ACHN (cell line): Measurements from ENCODE around the gene MBOAT2.

Experiments
- DNase-seq: peaks from one replicate; pipeline ENCODE4 v3.0.0-alpha.2; 2015
- in situ Hi-C: cut with HindIII; loops from 2 replicates; pipeline ENCODE4 v1.10.0; 2017; ENCODE audit warnings: low sequenced_read_pairs, low pct_ligation_motif_present, low pct_unique_long_range_greater_than_20kb

Gene MBOAT2

DNA sequence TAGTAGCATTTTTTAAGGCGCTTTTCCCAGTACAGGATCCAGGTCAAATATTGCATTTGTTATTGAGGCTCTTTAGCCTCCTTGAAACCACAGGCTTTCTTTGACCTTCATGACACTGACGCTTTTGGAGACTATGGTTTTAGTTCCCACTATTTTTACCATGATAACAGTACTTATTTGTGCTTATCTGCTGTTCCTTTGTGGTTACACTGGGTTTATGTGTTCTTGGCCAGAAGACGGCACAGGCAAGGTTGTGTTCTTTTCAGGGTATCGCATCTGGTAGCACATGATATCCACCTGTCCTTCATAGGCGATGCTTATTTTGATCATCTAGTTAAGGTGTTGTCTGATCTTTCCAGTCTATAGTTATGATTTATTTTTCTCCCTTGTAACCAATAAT lies 16.8 kb upstream of the MBOAT2 start:
- no peak for DNase-seq
- in situ Hi-C loops = no loop called here

DNA sequence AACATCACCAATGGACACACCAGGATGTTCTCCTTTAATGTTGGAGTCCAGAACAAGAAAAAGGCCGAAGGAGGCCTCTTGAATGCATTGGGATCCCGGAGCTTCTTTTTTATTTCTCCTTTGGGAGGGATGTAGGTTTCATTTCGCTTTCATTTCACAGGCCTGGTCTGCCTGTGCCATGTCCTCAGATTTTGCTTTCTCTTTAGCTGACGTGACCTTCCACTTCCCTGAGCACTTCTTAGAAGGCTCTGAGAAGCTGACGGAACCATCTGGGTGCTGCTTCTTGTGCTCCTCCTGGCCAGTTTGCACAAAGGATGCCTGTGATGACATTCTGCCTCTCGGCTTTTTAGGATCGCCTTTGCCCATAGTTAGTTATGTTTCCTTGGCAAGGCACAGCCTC lies 15.1 kb upstream of the MBOAT2 start:
- in situ Hi-C loops = no loop called here
- DNase-seq = no peak

DNA sequence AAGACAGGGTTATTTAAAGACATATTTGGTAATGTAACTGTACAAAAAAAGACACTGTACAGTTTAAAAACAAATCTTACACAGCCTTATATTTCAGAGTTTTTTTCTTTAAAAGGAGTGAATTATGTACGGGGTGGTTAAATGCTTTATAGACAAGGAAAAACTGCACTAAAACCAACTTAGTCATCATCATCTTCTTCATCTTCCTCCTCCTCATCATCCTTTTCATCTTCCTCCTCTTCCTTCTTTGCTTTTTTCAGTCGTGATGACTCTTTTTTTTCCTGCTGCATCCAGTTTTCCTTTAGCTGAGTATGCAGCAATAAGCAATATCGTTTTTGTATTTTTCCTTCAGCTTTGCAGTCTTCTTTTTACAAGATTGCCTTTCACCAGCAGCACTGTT lies 14.6 kb upstream of the MBOAT2 start:
- DNase-seq = no peak
- in situ Hi-C loops = no loop called here

DNA sequence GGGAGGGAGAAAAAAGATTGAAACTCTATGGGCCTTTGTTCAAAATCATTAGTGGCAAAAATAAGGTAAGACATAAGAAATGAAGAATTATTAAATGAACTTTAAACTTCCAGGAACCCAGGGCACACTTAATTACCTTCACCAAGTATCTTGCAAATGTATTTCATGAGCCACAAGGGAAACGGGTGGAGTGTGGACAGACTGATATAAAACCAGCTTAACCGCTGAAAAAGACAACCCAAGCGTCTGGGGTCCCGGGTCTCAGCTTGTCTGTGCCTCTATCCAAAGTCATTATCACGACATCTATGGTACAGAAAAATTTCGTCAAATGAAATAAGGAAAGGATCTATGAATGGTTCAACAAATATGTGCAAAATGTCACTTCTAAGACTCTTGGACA lies 13.9 kb upstream of the MBOAT2 start:
- in situ Hi-C loops = no loop called here
- no peak for DNase-seq

DNA sequence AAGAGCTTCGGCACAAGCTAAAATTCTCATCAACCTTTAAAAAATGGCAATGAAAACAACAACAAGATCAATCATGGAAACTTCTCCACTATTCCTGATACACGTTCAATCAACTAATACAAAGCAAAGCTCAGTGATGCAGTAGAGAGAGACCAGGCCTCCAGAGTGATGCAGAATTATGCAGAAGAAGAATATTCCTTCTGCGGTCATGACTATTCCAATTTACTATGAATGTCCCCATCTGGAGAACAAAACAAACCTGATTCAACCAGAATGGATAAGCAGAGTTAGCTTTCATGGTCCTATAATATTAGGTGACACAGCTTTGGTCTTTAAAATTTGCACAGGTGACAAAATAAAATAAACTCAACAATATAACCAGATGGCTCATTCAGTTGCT lies 12.5 kb upstream of the MBOAT2 start:
- no peak for DNase-seq
- in situ Hi-C loops = no loop called here

DNA sequence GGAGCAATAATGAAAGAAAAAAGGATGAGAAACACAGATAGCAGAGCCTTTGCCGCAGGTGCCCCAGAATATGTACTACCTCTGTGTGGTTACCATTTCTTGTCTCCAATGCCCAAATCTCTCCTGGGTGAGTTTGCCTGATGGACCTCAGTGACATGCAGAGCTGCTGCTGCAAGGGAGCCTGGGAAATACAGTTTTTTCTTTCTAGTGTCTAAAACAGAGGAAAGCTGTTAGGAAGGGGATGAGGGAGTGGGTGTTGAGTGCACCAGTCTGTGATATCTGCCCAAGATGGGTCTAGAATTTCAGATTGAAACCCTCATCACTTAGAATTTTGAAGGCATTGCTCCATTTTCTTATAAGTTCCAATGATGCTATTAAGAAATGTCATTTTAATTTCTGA lies 9.9 kb upstream of the MBOAT2 start:
- in situ Hi-C loops = no loop called here
- no peak for DNase-seq

DNA sequence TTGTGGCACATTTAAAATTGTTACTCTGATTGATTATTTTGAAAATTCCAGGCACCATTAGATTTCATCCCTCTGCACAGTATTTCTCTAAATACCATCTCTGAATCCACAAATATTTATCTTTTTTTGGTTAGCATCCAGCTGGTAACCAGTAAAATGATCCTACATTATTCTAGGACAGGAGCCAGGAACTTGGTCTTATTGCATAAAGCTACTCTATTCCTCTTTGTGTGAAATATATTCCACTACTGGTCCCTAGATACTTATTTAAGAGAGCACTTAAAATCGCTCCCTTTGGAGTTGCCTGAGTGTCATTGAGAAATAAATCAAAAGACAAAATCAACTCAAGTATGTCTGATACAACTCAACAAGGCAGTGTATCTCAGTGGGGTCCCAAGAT lies 7.4 kb upstream of the MBOAT2 start:
- no peak for DNase-seq
- in situ Hi-C loops = no loop called here

DNA sequence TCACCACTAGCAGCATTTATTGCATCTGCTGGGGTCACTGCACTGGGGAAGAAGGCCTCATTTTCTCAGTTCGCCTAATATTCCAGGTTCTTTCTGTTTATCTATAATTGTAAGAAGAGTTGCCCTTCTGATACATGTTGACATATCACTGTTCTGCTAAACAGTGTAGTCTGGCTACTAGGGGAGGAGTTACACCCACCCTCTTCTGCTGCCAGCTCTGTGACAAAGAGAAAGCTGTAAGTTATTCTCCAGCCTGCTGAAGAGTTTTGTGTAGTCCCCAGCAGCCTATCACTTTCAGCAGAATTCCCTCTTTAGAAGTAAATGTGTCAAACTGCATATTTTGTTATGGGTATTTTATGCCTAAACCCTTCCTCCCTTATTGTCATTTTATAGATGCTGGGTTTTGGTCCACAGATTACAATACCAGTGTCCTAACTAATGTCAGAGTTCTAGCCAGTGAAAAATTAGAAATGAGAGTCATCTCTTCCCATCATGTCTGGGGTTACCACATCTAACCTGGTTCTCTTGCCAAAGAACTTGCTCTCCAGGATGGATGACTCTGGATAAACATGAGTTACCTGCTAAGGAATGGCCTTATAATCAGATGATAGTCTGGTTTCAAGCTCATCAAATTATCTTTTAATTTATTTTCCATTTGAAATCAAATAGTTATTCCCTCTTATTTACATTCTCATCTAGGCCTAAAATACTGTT lies 5.6 kb upstream of the MBOAT2 start:
- DNase-seq = no peak
- in situ Hi-C loops = no loop called here

DNA sequence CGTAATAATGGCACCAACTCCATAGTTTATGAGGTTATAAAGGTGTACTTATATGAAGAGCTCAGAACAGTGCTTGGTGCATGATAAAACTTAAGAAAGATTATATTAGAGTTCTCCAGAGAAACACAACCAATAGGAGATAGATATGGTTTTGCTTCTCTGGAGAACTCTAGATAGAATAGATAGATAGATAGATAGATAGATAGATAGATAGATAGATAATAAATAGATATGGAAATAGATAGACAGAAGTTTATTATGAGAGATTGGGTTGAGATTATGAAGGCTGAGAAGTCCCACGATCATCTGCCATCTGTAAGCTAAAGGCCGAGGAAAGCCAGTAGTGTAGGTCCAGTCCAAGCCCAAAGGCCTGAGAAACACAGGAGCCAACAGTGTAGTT lies 2.9 kb upstream of the MBOAT2 start:
- no peak for DNase-seq
- in situ Hi-C loops = no loop called here

DNA sequence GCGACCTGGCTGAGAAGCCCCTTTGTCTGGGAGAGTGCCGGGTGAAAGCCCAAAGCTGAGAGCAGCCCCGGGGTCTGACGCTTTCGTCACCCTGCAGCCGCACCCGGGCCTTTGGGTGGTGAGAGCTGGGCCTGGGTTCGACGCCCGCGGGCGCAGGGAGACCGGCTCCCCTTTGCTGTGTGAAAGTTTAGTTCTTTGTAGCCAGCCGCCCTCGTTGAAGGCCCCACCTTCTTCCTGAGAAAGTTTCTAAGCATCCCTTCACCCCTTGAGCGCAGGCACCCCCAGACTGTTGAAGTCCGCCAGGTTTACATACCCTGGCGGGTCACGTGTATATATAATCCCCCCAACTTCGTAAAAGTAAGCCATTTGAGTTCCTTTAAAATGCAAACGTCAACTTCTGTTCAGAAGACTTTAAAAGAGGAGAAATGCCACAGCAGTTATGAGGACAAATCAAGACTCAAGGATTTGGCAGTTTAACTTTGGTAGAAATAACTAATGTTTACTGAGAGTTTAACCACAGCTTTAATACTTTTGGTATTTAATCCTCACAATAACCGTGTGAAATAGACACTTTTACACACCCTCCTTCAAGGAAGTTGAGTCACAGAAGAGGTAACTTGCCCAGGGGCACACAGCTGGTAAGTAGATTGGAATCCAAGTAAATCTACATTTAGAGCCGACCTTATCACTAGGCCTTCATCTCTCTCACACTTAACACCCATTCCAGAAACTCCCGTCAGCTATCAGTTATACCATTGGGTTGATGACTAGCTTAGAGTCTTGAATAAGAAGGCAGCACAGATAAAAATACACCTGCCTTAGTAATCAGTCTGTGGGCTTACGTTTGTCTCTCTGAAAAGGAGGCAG lies 1.1 kb upstream of the MBOAT2 start:
- in situ Hi-C loops = no loop called here
- peak; percentile 20 for DNase-seq

DNA sequence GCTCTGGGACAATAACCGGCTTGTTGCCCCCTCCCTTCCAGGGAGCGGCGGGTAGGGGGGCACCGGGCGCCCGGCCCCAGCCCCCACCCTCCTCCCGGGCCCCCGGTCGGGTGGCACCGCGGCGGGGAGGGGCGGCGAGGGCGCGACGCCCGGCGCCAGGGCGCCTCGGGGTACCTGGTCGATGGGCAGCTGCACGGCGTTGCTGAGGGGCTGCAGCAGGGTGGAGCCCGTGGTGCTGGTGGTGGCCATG lies 193 bp downstream of the MBOAT2 start:
- in situ Hi-C loops = no loop called here
- DNase-seq = no peak

DNA sequence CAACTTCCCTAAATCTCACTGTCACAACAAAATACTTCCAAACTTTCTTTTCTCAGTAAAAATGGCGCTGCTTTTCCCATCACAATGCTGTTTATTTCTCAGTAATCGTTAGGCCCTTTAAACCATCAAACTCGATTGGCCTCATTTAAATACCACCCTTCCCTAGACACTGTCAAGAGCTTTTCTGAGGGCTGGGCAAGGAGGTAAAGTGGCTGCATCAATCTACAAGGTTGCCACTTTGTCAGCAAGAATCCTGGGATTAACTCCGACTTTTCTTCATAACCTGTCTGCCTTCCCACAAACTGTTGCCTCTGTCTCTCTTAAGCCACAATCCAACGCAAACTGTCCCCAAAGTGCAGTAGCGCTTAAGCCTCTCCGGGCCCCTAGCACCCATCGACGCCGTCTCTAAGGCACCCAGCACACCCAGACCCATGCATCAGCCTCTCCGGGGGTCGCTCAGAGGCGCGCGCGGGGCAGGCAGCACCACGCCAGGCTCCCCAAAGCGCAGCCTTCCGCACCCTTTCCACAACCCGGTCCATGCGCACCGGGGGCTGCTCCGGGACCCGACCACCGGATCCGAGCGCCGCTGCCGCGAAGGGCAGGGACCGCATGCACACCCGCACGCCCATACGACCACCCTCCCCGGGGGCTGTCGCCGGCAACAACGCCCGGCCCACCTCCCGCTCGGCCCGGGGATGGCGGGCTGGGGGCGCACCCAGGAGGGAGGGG lies 683 bp downstream of the MBOAT2 start:
- peak; percentile 27 for DNase-seq
- in situ Hi-C loops = no loop called here

DNA sequence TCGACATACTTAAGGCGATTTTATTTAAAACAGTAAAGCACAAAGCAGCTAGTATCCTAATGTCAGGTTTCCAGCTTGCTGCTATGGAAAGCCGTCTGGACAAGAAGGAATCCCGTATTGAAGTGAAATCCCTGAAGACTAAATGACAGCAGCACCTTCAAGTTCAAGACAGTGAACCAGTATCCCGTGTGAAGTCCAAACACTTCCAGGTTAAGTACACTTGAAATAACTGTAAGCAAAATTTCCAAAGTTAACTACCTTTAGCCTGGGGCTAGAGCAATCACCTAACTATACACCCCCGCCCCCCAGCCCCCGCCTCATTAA lies 1.2 kb downstream of the MBOAT2 start:
- DNase-seq = no peak

DNA sequence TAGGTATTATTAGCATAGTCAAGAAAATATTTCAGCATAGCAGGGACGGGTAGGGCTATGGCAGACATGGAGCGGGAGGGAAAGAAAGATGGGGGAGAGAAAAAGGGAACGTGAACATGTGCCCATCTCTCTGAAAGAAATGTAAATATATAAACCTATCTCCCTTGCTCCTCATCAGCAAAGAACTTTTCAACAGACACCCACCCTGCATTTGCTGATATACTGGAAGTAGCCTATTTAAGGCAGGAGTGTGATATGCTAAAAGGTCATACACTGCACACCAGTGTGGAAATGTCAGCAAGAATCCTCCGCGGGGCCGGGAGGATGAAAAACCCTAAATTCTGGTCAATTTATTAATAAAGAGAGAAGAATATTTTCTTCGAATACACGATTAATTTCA lies 1.7 kb downstream of the MBOAT2 start:
- DNase-seq = no peak
- in situ Hi-C loops = no loop called here

More for the DNA sequence above, 1.2 kb downstream of the MBOAT2 start:
- in situ Hi-C loops = no loop called here

DNA sequence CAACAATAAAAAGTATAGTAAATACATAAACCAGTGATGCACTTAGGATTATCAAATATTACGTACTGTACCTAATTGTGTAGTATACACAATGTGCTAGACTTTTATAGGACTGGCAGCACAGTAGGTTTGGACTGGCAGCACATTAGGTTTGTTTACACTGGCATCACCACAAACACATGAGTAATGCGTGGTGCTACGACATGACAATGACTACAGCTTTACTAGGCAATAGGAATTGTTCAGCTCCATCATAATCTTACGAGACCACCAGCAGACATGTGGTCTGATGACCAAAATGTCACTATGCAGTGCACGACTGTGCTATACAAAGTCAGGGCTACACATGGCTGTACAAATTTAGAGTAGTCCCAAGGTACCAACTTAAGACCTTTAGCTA lies 2.3 kb downstream of the MBOAT2 start:
- no peak for DNase-seq
- in situ Hi-C loops = no loop called here

DNA sequence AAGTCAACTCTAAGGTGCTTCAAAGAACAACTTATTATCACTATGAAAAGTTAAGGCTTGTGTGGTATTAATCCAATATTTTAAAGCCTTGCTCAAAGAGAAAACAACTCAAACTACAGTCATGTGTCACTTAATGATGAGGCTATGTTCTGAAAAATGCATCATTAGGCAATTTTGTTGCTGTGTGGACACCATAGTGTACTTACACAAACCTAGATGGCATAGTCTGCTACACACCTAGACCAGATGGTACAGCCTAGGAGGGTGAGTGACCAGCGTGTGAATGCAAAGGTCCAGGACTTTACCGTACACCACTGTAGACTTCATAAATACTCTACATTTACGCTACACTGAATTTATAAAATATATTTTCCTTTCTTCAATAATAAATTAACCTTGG lies 3.0 kb downstream of the MBOAT2 start:
- DNase-seq = no peak
- in situ Hi-C loops = no loop called here

DNA sequence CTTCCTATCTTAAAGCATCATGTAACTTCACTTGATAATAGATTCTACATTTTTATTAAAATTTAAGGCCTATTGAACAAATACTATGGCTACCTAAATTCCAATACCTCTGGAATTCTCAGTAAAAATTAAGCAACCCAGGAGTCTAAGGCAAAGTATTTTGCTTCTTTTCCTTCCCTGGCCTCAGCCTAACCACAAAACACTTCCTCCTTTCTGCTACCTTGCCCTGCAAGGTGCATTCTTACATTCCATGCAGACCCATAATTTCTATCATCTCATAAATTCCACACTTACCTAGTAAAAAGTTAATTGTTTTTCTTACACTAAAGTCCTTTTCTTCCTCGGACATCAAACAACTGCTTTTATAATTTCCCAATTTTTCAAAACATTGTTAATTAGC lies 3.7 kb downstream of the MBOAT2 start:
- in situ Hi-C loops = no loop called here
- no peak for DNase-seq

DNA sequence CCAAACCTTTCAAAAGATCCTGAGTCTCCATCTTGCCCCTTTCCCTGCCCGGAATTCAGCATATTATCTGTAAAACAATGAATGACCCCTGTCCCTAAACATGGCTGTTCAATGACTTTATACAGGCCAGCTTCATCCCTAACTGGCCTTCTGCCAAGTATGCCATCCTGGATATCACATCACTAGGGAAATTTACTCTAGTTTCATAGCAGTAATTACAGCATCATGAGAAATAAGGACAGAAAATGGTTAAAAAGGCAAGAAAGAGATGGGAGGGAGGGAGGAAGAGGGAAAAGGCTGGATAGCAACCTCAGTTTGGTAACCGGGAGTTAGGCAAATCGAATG lies 4.4 kb downstream of the MBOAT2 start:
- in situ Hi-C loops = no loop called here
- DNase-seq = no peak

DNA sequence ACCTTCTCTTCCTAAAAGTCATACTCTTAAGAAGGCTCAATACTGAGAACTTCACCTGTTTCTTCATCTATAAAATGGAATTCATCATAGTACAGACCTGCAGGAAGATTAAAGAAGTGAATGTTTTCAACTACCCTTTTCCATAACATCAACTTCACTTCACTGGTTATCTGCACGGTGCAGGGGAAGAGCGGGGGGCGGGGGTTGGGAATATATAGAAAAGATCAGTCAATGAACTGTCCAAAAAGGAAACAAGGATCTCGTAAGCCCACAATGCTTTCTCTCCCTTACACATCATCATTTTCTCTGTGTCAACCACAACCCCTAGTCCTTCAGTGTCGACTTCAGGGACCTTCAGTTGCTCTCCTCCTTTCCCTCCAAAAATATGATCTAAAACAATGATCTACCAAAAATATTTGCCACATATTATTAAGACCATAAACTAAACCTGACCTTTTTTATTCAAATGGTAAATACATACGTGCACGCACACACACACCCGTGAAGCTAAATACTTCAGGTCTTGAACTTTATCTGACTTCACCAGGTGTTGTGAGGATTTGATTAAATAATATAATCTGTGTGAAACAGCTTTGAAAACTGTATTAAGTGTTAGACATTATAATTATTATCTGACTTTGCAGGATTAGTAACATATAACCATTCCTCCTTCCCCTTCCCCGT lies 4.9 kb downstream of the MBOAT2 start:
- in situ Hi-C loops = no loop called here
- no peak for DNase-seq

DNA sequence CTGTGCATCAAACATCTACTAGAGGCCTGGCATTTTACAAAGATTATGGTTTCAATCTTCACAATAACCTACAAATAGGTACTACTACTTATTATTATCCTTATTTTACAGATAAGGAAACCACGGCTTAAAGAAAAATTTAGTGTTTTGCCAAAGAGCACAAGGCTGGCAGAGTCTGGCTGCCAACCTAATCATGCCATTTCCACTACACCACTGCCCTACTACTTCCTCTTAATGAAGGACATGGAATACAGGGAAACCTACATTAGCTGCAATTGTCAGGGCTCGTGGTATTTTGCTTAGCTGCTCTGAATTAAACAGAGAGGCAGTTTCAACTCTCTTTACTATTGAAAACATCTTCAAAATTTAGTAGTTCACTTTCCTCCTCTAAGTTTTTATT lies 5.9 kb downstream of the MBOAT2 start:
- no peak for DNase-seq
- in situ Hi-C loops = no loop called here
